NT2/D1 (cell line): Measurements from ENCODE around the gene CAMTA1.

Experiments
- SUZ12 ChIP-seq: IDR thresholded peaks from 2 replicates; pipeline ENCODE4 v1.6.1; 2011; ENCODE audit not compliant: insufficient read length, insufficient read depth; ENCODE audit errors: extremely low read depth
- YY1 ChIP-seq: IDR thresholded peaks from 2 replicates; pipeline ENCODE4 v1.6.1; 2011; ENCODE audit not compliant: insufficient read length, insufficient read depth
- ZNF274 ChIP-seq: IDR thresholded peaks from 2 replicates; pipeline ENCODE4 v1.6.1; 2011; ENCODE audit warnings: mild to moderate bottlenecking, low read depth, low read length

- TF ChIP-seq YY1 (no peak), SUZ12 (no peak), ZNF274 (no peak)
Observed at GRCh38 chr1:6774381-6774780, 10.9 kb upstream of the CAMTA1 start.
